WERI-Rb-1 (cell line): Measurements from ENCODE around the gene ABHD14A.

Experiments
- DNase-seq: peaks from one replicate; pipeline ENCODE4 v3.0.0-alpha.2; 2020
- H3K27ac ChIP-seq: fragments of 250-450 bp; sonication (Bioruptor Pico); 2 replicates; pipeline ENCODE4 v1.5.1; 2020; ENCODE audit warnings: mild to moderate bottlenecking, moderate library complexity
- H3K27me3 ChIP-seq: fragments of 250-450 bp; sonication (Bioruptor Pico); 2 replicates; pipeline ENCODE4 v1.5.1; 2021; ENCODE audit warnings: mild to moderate bottlenecking, low read depth, moderate library complexity; ENCODE audit not compliant: insufficient read depth, severe bottlenecking
- H3K36me3 ChIP-seq: fragments of 250-450 bp; sonication (Bioruptor Pico); 2 replicates; pipeline ENCODE4 v1.5.1; 2020; ENCODE audit warnings: mild to moderate bottlenecking, moderate library complexity
- H3K4me3 ChIP-seq: 2 replicates; pipeline ENCODE4 v1.5.1; 2011; ENCODE audit warnings: low read depth, mild to moderate bottlenecking, control low read depth, low read length
- H3K9me3 ChIP-seq: fragments of 250-450 bp; sonication (Bioruptor Pico); 2 replicates; pipeline ENCODE4 v1.5.1; 2021; ENCODE audit warnings: mild to moderate bottlenecking, moderate library complexity; ENCODE audit not compliant: severe bottlenecking
- CTCF ChIP-seq: IDR thresholded peaks from 2 replicates; pipeline ENCODE4 v1.5.1; 2011; ENCODE audit warnings: low read depth, mild to moderate bottlenecking, control low read depth, inconsistent platforms, low read length

Gene ABHD14A

GRCh38 chr3:51935886-51936755 lies 38.7 kb upstream of the ABHD14A start:
- Histone ChIP-seq H3K36me3 (peaks cover 60% of the 10 kb centered on the region), H3K27me3 (no peaks in the 10 kb centered on the region), H3K9me3 (no peaks in the 10 kb centered on the region), H3K27ac (no peak overlapping the region), H3K4me3 (no peak overlapping the region)
- no peak for TF ChIP-seq CTCF
- no peak for DNase-seq

- Histone ChIP-seq H3K27me3 (no peaks in the 10 kb centered on the region), H3K27ac (no peak overlapping the region), H3K36me3 (peaks cover 57% of the 10 kb centered on the region), H3K9me3 (no peaks in the 10 kb centered on the region), H3K4me3 (no peak overlapping the region)
- TF ChIP-seq CTCF: no peak
- no peak for DNase-seq
Measured at GRCh38 chr3:51937014-51937413, 37.9 kb upstream of the ABHD14A start.

- H3K36me3 ChIP-seq: peaks cover 52% of the 10 kb centered on the region
- no peaks in the 10 kb centered on the region for H3K27me3 ChIP-seq
- no peak for DNase-seq
- no peak overlapping the region for H3K27ac ChIP-seq
- no peak for TF ChIP-seq CTCF
- H3K4me3 ChIP-seq: no peak overlapping the region
- H3K9me3 ChIP-seq: no peaks in the 10 kb centered on the region
Measured at GRCh38 chr3:51937611-51938450, 37.0 kb upstream of the ABHD14A start.

- Histone ChIP-seq H3K9me3 (no peaks in the 10 kb centered on the region), H3K4me3 (no peak overlapping the region), H3K27me3 (no peaks in the 10 kb centered on the region), H3K36me3 (peaks cover 44% of the 10 kb centered on the region), H3K27ac (no peak overlapping the region)
- no peak for TF ChIP-seq CTCF
- DNase-seq: no peak
Measured at GRCh38 chr3:51938780-51939425, 36.0 kb upstream of the ABHD14A start.

- Histone ChIP-seq H3K27me3 (no peaks in the 10 kb centered on the region), H3K27ac (peak overlapping the region; percentile 47), H3K4me3 (peak overlapping the region; percentile 81), H3K36me3 (peaks cover 35% of the 10 kb centered on the region), H3K9me3 (no peaks in the 10 kb centered on the region)
- TF ChIP-seq CTCF: no peak
- DNase-seq: no peak
Measured at GRCh38 chr3:51940648-51941462, 34.0 kb upstream of the ABHD14A start.
